Measurements from ENCODE around the gene RBKS.
"Not testable (repeated sequence)": the region's sequence is repeated elsewhere in the genome, so short reads cannot be mapped to it uniquely, and the experiment has no call there.

The RBKS gene

DNA sequence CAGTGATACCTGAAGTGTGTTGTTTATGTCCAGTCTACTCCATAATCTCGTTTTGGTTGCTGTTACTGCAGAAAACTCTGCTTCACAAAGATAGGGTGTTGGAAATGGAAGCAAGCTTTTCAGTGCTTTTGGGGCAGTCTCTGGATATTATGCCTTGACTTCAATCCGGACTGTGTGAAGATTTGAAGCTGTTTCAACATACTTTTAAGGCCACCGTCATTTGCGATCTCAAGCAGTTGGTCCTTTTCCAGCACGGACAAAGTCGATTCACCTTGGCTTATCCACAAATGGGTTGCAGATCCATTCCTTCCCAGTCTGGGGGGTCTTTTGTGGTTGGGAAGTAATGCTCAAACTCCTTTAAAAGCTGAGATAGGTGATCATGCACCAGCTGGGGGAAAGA, 20.4 kb downstream of the RBKS start:
- no peak for DNase-seq

GRCh38 chr2:27866237-27866636, 23.9 kb downstream of the RBKS start:
- DNase-seq: no peak

DNA sequence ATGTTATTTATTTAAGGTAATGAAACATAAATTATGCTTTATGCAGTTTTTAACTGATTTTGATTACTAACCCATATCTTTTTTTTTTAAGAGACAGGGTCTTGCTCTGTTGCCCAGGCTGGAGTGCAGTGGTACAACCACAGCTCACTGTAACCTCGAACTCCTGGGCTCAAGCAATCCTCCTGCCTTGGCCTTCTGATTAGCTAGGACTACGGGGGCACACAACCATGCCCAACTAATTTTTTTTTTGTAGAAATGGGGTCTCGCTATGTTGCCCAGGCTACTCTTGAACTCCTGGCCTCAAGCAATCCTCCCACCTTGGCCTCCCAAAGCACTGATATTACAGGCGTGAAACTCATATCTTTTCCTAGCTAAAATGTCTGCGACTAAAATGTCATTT, 26.2 kb downstream of the RBKS start:
- not testable (repeated sequence) for DNase-seq

DNA sequence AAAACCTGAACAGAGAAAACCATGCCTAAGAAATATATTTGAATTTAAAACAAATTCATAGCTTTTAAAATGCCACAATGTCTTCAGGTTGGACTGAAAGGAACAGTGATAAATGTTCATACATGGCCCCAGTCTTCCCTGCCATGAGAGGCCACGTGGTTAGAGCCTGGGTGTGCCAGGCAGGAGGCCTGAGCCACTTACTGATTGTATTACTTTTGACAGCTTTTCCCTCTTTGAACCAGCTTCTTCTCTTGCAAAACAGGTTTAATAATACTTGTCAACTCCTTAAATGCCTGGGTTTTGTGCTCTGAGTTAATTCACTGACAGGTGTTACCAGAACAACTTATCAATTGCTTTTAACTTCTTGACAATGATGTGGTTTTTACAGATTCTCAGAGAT, 27.0 kb downstream of the RBKS start:
- DNase-seq: no peak

DNA sequence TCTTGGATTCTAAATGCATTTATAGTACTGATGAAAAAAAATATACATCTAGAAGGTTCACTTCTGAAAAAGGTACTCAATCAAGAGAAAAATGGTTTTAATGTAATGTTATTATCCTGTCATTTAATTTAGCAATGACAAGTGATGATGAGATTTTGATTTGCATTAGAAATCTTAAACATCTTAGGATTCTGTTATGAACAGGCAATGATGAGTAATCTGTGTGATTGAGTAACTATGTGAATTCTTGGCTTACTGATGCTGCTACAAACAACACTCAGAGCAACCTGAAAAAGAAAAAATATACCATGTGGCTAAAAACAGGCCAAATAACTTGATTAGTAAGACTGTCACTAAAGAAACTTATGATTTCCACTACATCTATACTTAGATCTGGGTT, 30.1 kb downstream of the RBKS start:
- DNase-seq: no peak

GRCh38 chr2:27857417-27858172, 32.6 kb downstream of the RBKS start:
- DNase-seq: no peak

DNA sequence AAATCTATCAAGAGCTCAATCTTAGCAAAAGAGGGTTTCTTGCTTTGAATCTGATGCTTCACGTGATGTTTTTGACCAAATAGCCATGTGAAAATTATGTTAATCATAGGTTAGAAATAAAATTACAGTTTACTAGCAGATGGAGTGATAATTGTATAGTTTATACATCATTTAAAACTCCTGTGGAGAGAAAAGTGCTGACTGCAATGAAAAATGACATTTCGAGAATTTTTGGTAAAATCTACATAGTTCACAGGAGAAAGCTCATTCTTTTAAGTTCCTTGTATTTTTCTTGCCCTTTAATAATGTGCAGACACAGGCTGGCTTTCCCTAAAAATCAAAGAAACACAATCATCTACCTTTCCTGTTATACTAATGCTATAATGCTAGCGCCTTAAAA, 33.2 kb downstream of the RBKS start:
- no peak for DNase-seq

GRCh38 chr2:27856386-27856785, 33.8 kb downstream of the RBKS start:
- DNase-seq: no peak

GRCh38 chr2:27855476-27855875, 34.7 kb downstream of the RBKS start:
- DNase-seq: no peak

- DNase-seq: no peak
Observed at GRCh38 chr2:27854229-27854862, 35.8 kb downstream of the RBKS start.

GRCh38 chr2:27852691-27853090, 37.5 kb downstream of the RBKS start:
- DNase-seq: no peak

GRCh38 chr2:27849558-27850205, 40.5 kb downstream of the RBKS start:
- no peak for DNase-seq

GRCh38 chr2:27847333-27847732, 42.9 kb downstream of the RBKS start:
- no peak for DNase-seq

GRCh38 chr2:27844821-27845255, 45.3 kb downstream of the RBKS start:
- DNase-seq: no peak

DNA sequence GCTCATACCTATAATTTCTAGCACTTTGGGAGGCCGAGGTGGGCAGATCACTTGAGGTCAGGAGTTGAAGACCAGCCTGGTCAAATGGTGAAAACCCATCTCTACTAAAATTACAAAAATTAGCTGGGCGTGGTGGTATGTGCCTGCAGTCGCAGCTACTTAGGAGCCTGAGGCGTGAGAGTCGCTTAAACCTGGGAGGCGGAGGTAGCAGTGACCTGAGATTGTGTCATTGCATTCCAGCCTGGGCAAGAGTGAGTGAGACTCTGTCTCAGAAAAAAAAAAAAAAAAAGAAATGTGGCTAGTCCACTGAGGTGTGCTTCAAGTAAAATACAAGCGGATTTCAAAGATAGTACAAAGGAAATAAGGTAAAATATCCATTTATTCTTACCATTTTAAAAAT, 46.2 kb downstream of the RBKS start:
- no peak for DNase-seq

DNA sequence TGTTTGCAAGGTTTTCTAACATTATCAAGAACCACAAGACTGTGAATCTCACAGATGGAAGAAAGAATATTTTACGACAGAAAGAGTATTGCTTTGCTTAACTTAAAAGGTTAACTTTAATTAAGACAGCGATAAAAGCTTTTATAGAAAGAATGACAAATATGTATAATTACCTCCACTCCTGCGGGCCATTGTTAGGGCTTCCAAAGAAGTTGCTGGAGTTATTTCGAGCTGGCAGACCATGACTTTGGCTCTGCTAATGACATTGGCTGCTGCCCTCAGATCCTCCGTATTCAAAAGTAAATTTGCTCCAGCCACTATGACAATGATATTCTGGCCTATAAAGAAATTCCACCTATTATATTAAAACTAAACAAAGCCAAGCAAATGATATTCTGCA, 47.3 kb downstream of the RBKS start:
- DNase-seq: no peak

DNA sequence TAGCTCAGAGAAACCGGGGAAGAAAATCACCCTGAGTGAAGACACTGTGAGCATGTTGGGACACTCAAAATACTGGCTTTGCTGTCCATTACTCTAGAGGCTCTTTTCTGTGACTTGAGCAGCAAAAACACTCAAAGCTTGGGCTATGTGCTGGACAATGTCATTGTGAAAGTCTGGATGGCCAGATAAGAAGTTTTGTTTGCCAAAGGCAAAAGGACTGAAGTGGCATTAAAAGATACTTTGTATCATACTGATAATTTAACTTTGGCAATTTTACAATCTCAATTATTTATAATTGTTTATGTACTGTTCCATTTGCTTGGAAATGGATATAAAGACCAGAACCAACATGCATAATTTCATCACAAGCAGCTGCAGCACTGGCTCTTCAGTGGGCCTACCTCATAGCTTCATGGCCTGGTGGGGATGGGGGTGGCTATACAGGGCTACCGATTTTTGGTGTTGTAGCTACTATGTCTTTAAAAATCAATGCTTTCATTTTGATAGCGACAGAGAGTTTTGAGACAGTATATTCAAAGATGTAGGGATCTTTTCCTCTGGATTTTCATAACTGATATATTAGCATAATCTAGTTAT, 51.1 kb downstream of the RBKS start:
- DNase-seq: no peak

- no peak for DNase-seq
Observed at GRCh38 chr2:27838502-27838901, 51.7 kb downstream of the RBKS start.

DNA sequence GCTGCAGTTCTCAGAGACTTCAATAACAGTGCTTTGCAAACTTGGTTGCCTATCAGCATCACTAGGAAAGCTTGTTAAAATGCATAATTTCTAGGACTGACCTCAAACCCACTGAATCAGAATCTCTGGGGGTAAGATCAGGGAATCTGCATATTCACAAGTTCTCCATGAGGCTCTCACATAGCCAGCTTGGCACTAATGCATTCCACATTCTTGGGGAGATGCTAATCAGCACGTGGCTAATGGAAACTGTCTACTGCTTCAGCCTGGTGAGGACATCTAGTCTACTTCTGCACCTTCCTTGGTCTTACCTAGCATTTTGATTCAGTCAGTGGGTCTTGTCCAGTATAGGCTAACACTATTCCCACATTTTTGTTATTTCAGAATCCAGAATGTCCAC, 56.3 kb downstream of the RBKS start:
- DNase-seq: no peak

- peak; percentile 85 for DNase-seq
Observed at GRCh38 chr2:27832396-27832795, 57.8 kb downstream of the RBKS start.

GRCh38 chr2:27831279-27832050, 58.7 kb downstream of the RBKS start:
- peak; percentile 81 for DNase-seq

- peak; percentile 42 for DNase-seq
Observed at GRCh38 chr2:27830656-27831055, 59.5 kb downstream of the RBKS start.

DNA sequence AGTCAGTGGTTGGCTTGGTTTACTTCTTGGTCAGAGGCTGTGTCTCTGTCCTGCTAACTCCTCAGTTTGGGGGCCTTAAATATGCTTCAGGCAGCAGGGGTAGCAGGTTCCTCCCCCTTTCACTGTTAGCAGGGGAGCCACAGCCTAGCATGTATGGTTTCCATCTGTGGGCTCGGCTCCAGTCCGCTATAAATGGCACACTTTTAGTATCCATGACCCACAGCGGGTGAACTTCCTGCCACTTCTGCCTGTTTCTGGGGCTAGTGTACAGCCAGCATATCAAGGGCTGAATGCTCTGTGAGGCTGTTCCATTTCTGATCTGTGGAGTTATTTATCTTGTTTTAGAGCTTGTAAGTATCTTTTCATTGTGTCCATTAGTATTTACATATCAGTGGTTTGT, 60.4 kb downstream of the RBKS start:
- DNase-seq: no peak

Measured in SIG-M5 (cell line).